ENCODE measurements around the gene UQCRC1.

DNA sequence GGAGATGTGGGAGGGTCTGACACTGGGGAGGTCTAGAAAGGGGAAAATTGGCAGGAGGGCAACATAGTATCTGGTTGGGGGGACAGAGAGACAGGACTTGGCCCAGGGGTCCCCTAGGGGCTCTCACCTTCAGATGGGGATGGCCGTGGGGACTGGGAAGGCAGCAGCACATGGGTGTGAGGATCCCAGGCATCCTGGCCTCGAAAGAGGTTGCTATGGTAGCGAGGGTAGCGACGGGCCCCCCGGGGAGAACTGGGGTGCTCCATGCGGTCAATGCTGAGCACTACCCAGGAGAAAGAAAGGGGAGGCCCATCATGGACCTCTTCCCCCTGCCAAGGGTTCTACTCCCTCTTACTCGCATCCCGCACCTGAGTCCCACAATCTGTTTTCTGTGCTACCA lies 38.3 kb upstream of the UQCRC1 start:
- TF ChIP-seq, protein P1, sequence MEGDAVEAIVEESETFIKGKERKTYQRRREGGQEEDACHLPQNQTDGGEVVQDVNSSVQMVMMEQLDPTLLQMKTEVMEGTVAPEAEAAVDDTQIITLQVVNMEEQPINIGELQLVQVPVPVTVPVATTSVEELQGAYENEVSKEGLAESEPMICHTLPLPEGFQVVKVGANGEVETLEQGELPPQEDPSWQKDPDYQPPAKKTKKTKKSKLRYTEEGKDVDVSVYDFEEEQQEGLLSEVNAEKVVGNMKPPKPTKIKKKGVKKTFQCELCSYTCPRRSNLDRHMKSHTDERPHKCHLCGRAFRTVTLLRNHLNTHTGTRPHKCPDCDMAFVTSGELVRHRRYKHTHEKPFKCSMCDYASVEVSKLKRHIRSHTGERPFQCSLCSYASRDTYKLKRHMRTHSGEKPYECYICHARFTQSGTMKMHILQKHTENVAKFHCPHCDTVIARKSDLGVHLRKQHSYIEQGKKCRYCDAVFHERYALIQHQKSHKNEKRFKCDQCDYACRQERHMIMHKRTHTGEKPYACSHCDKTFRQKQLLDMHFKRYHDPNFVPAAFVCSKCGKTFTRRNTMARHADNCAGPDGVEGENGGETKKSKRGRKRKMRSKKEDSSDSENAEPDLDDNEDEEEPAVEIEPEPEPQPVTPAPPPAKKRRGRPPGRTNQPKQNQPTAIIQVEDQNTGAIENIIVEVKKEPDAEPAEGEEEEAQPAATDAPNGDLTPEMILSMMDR (tag by site-specific recombination; IDR thresholded peaks at IDR 0.05): no peak
- TF ChIP-seq HOXC10 (CRISPR knock-in tag; IDR thresholded peaks at IDR 0.05): no peak
- TF ChIP-seq, protein P2, sequence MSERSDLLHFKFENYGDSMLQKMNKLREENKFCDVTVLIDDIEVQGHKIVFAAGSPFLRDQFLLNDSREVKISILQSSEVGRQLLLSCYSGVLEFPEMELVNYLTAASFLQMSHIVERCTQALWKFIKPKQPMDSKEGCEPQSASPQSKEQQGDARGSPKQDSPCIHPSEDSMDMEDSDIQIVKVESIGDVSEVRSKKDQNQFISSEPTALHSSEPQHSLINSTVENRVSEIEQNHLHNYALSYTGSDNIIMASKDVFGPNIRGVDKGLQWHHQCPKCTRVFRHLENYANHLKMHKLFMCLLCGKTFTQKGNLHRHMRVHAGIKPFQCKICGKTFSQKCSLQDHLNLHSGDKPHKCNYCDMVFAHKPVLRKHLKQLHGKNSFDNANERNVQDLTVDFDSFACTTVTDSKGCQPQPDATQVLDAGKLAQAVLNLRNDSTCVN (tag by site-specific recombination; optimal IDR thresholded peaks at IDR 0.05): no peak
- TF ChIP-seq, protein P3, sequence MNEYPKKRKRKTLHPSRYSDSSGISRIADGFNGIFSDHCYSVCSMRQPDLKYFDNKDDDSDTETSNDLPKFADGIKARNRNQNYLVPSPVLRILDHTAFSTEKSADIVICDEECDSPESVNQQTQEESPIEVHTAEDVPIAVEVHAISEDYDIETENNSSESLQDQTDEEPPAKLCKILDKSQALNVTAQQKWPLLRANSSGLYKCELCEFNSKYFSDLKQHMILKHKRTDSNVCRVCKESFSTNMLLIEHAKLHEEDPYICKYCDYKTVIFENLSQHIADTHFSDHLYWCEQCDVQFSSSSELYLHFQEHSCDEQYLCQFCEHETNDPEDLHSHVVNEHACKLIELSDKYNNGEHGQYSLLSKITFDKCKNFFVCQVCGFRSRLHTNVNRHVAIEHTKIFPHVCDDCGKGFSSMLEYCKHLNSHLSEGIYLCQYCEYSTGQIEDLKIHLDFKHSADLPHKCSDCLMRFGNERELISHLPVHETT (tag by site-specific recombination; IDR thresholded peaks at IDR 0.05): no peak
